ENCODE measurements around the gene PSMG4.

DNA sequence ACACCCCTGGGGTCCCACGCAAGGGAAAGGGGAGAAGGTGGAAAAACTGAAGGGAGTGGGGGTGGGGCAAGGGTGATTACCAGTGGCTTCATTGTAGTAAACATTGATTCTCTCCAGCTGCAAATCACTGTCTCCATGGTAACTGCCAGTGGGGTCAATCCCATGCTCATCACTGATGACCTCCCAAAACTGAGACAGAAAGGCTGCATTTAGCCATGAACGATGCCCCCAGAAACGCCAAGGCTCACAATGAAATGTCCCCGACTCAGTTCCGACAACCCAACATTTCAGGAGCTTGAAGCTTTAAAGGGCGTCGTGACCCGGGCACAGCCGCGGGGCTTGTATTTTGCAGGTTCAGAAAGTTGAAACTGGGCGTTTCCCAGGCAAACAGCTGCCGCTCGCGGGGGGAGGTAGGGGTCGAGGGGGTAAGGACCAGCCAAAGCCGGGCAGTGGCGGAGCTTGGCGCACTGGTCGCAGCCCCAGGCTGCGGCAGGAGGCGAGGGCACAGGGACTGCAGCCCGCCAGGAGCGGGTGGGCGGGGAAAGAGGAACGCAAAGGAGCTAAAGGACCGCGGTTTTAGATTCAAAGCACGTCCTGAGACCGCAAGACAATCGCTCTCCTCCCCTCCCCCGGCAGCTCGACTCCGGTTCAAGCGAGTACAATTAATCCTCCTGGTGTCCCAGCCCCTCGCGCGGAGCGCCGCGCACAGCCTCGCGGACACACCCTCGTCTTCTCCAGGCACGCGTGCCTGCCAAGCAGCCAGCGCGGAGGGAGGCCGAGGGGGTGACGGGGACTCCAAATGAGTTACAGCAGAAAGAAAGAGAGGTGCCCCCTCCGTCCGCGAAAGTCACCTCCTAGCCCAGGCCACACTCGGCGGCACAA, 32.0 kb upstream of the PSMG4 start:
- TF ChIP-seq, protein P1, sequence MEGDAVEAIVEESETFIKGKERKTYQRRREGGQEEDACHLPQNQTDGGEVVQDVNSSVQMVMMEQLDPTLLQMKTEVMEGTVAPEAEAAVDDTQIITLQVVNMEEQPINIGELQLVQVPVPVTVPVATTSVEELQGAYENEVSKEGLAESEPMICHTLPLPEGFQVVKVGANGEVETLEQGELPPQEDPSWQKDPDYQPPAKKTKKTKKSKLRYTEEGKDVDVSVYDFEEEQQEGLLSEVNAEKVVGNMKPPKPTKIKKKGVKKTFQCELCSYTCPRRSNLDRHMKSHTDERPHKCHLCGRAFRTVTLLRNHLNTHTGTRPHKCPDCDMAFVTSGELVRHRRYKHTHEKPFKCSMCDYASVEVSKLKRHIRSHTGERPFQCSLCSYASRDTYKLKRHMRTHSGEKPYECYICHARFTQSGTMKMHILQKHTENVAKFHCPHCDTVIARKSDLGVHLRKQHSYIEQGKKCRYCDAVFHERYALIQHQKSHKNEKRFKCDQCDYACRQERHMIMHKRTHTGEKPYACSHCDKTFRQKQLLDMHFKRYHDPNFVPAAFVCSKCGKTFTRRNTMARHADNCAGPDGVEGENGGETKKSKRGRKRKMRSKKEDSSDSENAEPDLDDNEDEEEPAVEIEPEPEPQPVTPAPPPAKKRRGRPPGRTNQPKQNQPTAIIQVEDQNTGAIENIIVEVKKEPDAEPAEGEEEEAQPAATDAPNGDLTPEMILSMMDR (IDR thresholded peaks at IDR 0.05; ENCODE audit: low read length), result no peak
- TF ChIP-seq EZH2 (optimal IDR thresholded peaks at IDR 0.05; ENCODE audit: low read depth, low read length), result no peak
- no peak for TF ChIP-seq EZH2phosphoT487 (IDR thresholded peaks at IDR 0.05; ENCODE audit: low read length)

Data from MM.1S (cell line).